GM23248 (cell line): ENCODE results near the gene GJC2. TPM values are rescaled to one million over a fixed set of nuclear protein-coding genes. Genes with fewer than 3 reads are reported as not detected.

ENCODE experiments used
- DNase-seq: peaks from one replicate; pipeline ENCODE4 v3.0.0-alpha.2; 2015
- H2AFZ ChIP-seq: fragments of 200-600 bp; sonication (generic); 2 replicates; pipeline ENCODE4 v1.6.1; 2016; ENCODE audit warnings: antibody characterized with exemption
- H3F3A ChIP-seq: fragments of 200-600 bp; sonication (generic); 2 replicates; pipeline ENCODE4 v1.6.1; 2016; ENCODE audit warnings: mild to moderate bottlenecking, antibody characterized with exemption, mixed run types; ENCODE audit not compliant: insufficient read depth
- H3K27ac ChIP-seq: fragments of 200-600 bp; sonication (generic); 2 replicates; pipeline ENCODE4 v1.5.1; 2016; ENCODE audit warnings: mild to moderate bottlenecking
- H3K27me3 ChIP-seq: fragments of 200-600 bp; sonication (generic); replicated peaks from 2 replicates; pipeline ENCODE4 v1.6.1; 2016; ENCODE audit warnings: mild to moderate bottlenecking; ENCODE audit not compliant: insufficient read depth
- H3K36me3 ChIP-seq: fragments of 200-600 bp; sonication (generic); 2 replicates; pipeline ENCODE4 v1.6.1; 2016; ENCODE audit warnings: low read depth, mild to moderate bottlenecking
- H3K4me1 ChIP-seq: fragments of 200-600 bp; sonication (generic); 2 replicates; pipeline ENCODE4 v1.6.1; 2016; ENCODE audit warnings: mild to moderate bottlenecking; ENCODE audit not compliant: insufficient read depth
- H3K4me2 ChIP-seq: fragments of 200-600 bp; sonication (generic); one replicate; pipeline ENCODE4 v1.6.1; 2016; ENCODE audit warnings: mild to moderate bottlenecking; ENCODE audit not compliant: unreplicated experiment
- H3K4me3 ChIP-seq: fragments of 200-600 bp; sonication (generic); 2 replicates; pipeline ENCODE4 v1.5.1; 2016; ENCODE audit warnings: mild to moderate bottlenecking
- H3K79me2 ChIP-seq: fragments of 200-600 bp; sonication (generic); 2 replicates; pipeline ENCODE4 v1.6.1; 2016; ENCODE audit warnings: mild to moderate bottlenecking; ENCODE audit not compliant: insufficient read depth
- H3K9ac ChIP-seq: fragments of 200-600 bp; sonication (generic); 2 replicates; pipeline ENCODE4 v1.6.1; 2016; ENCODE audit warnings: mild to moderate bottlenecking
- H3K9me2 ChIP-seq: fragments of 200-600 bp; sonication (generic); 2 replicates; pipeline ENCODE4 v1.6.1; 2016; ENCODE audit warnings: mixed run types, mild to moderate bottlenecking, moderate library complexity; ENCODE audit not compliant: insufficient read depth
- H3K9me3 ChIP-seq: fragments of 200-600 bp; sonication (generic); one replicate; pipeline ENCODE4 v1.6.1; 2017; ENCODE audit warnings: low read depth
- H4K20me1 ChIP-seq: fragments of 200-600 bp; sonication (generic); 2 replicates; pipeline ENCODE4 v1.6.0; 2016; ENCODE audit not compliant: insufficient read depth
- EZH2 ChIP-seq: fragments of 200-600 bp; sonication (generic); IDR thresholded peaks from 2 replicates; pipeline ENCODE4 v1.6.1; 2018; ENCODE audit warnings: antibody characterized with exemption, mild to moderate bottlenecking; ENCODE audit not compliant: insufficient read depth, poor library complexity, severe bottlenecking
- EZH2phosphoT487 ChIP-seq: fragments of 200-600 bp; sonication (generic); IDR thresholded peaks from 2 replicates; pipeline ENCODE4 v1.6.1; 2018; ENCODE audit warnings: antibody characterized with exemption, moderate library complexity, mild to moderate bottlenecking, low read depth; ENCODE audit not compliant: insufficient read depth
- WGBS, 2 experiments: methylation state at CpG; one replicate each; pipeline ENCODE4 v1.1.6; 2015 to 2017; ENCODE audit warnings: low lambda C conversion rate in 2 of 2, low coverage in 1 of 2; ENCODE audit errors: missing lambda C conversion rate in 2 of 2; 5-methylcytosine and 5-hydroxymethylcytosine counted together
- in situ Hi-C: fragments of 300-500 bp; cut with MboI; formaldehyde crosslinking; loops from 2 replicates; pipeline ENCODE4 v1.15.0; 2020
- polyA plus RNA-seq: library from polyadenylated mRNA; unstranded; fragments of >200 nt; fragmentation: Nextera tagmentation; extraction: Ambion mirVana; gene quantifications from 2 replicates; pipeline ENCODE4 v1.2.1, GENCODE V29; 2016
- total RNA-seq: library from RNA; depleted of rRNA; stranded (reverse); fragments of >200 nt; shearing (Covaris generic); gene quantifications from 2 replicates; pipeline ENCODE4 v1.2.3, GENCODE V29; 2014

The GJC2 gene
- total and polyA plus RNA-seq, 2 experiments from 2014 or later: 0.08 to 0.54 TPM

DNA sequence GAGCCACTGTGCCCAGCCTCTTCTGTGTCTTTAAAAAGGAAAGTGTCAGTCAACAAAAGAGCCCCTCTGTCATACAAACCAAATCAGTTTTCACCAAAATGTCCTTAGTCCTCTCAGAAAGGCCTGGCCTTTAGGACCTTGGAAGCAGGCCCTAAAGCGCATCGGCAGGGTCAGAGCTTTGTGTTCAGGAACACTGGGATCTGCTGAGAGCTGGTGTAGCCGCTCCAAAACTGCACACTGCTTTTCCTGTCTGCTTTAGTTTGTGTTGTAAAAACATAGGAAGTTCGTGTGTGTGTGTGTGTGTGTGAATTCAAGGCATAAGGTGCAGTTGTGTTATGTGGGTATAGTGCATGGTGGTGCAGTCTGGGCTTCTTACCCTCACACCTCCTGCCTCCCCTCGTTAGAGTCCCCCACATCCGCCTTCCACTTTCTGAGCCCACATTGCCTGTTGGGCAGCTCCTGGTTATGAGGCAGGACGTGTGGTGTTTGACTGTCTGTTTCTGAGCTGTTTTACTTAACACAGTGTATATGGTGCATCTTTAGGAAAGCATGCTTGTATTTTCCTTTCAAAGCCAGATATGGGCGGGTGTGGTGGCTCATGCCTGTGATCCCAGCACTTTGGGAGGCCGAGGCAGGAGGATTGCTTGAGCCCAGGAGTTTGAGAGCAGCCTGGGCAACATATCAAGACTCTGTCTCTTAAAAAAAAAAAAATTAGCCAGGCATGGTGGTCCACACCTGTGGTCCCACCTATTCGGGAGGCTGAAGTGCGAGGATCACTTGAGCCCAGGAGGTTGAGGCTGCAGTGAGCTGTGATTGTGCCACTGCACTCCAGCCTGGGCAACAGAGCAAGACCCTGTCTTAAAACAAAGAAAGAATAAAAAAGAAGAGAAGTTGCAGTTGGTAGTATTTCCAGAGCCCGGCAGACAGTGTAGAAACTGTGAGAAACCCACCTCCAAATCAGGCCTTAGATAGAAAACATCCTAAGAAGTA, 28.3 kb downstream of the GJC2 start:
- Histone ChIP-seq H3K4me2 (no peak overlapping the region), H3F3A (no peaks in the 10 kb centered on the region), H4K20me1 (no peaks in the 10 kb centered on the region), H3K27ac (no peak overlapping the region), H3K9me2 (no peaks in the 10 kb centered on the region), H3K27me3 (no peaks in the 10 kb centered on the region), H3K4me1 (no peaks in the 10 kb centered on the region), H3K79me2 (0 out of 2 replicates have a peak, but pooled peaks cover 1% of the 10 kb centered on the region), H2AFZ (no peak overlapping the region), H3K9me3 (no peaks in the 10 kb centered on the region), H3K36me3 (no peaks in the 10 kb centered on the region), H3K4me3 (no peak overlapping the region), H3K9ac (no peak overlapping the region)
- in situ Hi-C loops: no loop called here
- no peak for TF ChIP-seq EZH2phosphoT487
- TF ChIP-seq EZH2: no peak
- DNase-seq: no peak
- 90 to 94% methylated on average over 12 of the region's 12 CpGs for WGBS, 2 experiments

DNA sequence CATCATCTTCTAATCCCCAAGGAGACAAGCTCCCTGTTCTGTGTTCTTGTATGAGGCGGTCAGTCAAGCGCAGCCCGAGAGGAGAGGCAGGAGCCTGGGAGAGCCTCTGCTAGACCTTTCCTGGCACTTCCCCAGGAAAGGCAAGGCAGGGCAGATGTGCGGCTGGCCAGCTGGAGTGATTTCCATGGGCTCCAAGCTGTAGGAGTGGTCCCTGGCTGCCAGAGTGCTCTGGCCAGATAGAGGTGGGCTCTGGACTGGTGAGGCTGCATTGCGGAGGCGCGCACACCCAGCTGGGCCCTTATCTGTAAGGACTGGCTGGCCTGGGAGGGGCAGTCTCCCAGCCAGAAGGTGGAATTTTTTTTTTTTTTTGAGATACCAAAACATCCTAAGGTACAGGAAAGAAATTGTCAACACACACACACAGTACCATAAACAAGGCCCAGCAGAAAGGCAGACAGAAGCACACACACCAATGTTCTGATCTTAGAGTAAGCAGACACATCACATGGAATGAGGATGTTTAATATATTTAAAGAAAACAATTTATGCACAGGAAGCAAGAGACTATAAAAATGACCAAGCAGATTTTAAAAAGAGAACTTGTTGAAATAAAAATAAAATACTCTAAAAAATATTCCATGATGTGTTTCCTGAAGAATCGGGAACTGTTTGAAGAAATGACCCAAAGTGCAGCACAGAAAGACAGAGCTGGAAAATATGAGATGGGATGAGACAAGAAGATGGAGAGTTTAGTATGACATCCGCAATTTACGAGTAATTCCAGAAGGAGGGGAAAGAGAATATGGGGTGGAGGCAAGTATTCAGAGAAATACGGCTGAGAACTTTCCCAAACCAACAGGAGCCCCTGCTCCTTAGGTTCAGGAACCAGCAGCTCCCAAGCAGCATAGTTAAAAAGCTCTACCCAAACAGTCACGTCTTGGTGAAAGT, 29.3 kb downstream of the GJC2 start:
- in situ Hi-C loops: no loop called here
- H3F3A ChIP-seq: no peaks in the 10 kb centered on the region
- no peak overlapping the region for H3K4me2 ChIP-seq
- no peaks in the 10 kb centered on the region for H4K20me1 ChIP-seq
- no peaks in the 10 kb centered on the region for H3K4me1 ChIP-seq
- H3K9me3 ChIP-seq: no peaks in the 10 kb centered on the region
- H3K9me2 ChIP-seq: no peaks in the 10 kb centered on the region
- no peak overlapping the region for H3K4me3 ChIP-seq
- H3K36me3 ChIP-seq: no peaks in the 10 kb centered on the region
- no peak overlapping the region for H2AFZ ChIP-seq
- H3K27me3 ChIP-seq: no peaks in the 10 kb centered on the region
- no peak for DNase-seq
- no peak overlapping the region for H3K27ac ChIP-seq
- H3K9ac ChIP-seq: no peak overlapping the region
- no peaks in the 10 kb centered on the region for H3K79me2 ChIP-seq
- no peak for TF ChIP-seq EZH2phosphoT487
- no peak for TF ChIP-seq EZH2
- 79 to 80% methylated on average over 12 of the region's 12 CpGs for WGBS, 2 experiments

DNA sequence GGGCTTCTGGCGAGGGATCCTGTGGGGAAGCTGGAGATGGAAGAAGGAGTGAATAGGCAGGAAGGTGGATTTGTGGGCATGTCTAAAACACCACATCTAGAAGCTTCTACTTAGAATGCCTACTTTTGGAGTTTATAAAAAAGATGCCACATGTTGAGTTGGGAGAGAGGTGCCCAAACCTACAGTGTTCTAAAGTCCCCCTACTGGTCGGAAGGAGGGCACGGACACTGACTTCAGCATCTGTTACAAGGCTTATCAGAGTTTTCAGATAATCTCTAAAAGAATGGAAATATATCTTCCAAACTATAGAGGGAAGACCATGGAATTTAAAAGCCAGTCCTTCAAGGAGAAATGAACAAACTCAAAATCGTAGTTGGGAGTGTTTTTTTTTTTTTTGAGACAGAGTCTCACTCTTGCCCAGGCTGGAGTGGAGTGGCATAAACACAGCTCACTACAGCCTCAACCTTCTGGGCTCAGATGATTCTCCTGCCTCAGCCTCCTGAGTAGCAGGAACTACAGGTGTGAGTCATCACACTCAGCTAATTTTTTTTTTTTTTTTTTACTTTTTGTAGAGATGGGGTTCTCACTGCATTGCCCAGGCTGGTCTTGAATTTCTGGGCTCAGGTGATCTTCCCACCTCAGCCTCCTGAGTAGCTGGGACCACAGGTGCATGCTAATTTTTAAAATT, 30.7 kb downstream of the GJC2 start:
- H3K4me1 ChIP-seq: no peaks in the 10 kb centered on the region
- H3K9ac ChIP-seq: no peak overlapping the region
- H3K9me2 ChIP-seq: no peaks in the 10 kb centered on the region
- H3K27ac ChIP-seq: no peak overlapping the region
- no peaks in the 10 kb centered on the region for H4K20me1 ChIP-seq
- H3K4me2 ChIP-seq: no peak overlapping the region
- no peaks in the 10 kb centered on the region for H3K79me2 ChIP-seq
- no peak for DNase-seq
- H3K36me3 ChIP-seq: no peaks in the 10 kb centered on the region
- WGBS, 2 experiments: 72 to 77% methylated on average over 4 of the region's 4 CpGs
- no peak overlapping the region for H3K4me3 ChIP-seq
- in situ Hi-C loops: no loop called here
- H3F3A ChIP-seq: no peaks in the 10 kb centered on the region
- no peaks in the 10 kb centered on the region for H3K27me3 ChIP-seq
- TF ChIP-seq EZH2 (no peak), EZH2phosphoT487 (no peak)
- no peak overlapping the region for H2AFZ ChIP-seq
- no peaks in the 10 kb centered on the region for H3K9me3 ChIP-seq

DNA sequence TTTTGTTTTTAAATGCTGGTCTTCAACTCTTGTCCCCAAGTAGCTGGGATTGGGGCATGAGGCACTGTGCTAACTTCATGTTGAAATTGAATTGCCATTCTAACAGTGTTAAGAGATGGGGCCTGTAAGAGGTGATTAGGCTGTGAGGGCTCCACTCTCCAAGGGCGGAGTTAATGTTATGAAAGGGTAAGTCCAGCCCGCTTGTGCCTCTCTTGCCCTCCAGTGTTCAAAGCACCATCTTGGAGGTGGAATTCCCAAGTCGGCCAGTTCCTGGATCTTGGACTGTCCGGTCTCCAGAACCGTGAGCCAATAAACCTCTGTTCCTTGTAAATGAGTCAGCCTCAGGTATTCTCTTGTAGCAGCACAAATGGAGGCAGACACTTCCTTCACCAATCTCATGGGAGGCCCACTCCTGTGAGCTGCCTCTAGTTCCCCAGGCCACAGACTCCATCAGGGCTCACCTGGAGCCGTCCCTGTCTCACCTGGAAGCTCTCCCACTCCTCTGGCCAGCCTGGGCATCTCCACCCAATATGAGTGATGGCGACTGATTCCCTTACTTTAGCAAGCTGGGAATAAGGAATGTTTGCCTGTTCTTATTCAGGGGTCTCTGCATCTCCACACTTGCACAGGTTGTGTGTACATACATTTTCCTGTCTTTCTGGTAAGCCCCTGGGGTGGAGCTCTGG, 31.4 kb downstream of the GJC2 start:
- H3K9me3 ChIP-seq: no peaks in the 10 kb centered on the region
- no peaks in the 10 kb centered on the region for H3K79me2 ChIP-seq
- H3K4me3 ChIP-seq: no peak overlapping the region
- 88% methylated on average over 7 of the region's 7 CpGs for WGBS, 2 experiments
- no peaks in the 10 kb centered on the region for H3K4me1 ChIP-seq
- H3K4me2 ChIP-seq: no peak overlapping the region
- no peak for TF ChIP-seq EZH2phosphoT487
- no peak for TF ChIP-seq EZH2
- no peaks in the 10 kb centered on the region for H3K36me3 ChIP-seq
- DNase-seq: no peak
- H3K9ac ChIP-seq: no peak overlapping the region
- in situ Hi-C loops: no loop called here
- H3K9me2 ChIP-seq: no peaks in the 10 kb centered on the region
- no peaks in the 10 kb centered on the region for H3K27me3 ChIP-seq
- H3F3A ChIP-seq: no peaks in the 10 kb centered on the region
- no peaks in the 10 kb centered on the region for H4K20me1 ChIP-seq
- H3K27ac ChIP-seq: no peak overlapping the region
- no peak overlapping the region for H2AFZ ChIP-seq
